DND-41 (cell line): ENCODE data around the gene TGOLN2.
"Not testable (repeated sequence)": the region's sequence is repeated elsewhere in the genome, so short reads cannot be mapped to it uniquely, and the experiment has no call there.

Experiments
- ATAC-seq: fragments of 200-7000 bp; cut with Tn5 transposase; 3 replicates; pipeline ENCODE4 v1.9.1; 2021; ENCODE audit warnings: low read depth; ENCODE audit not compliant: insufficient read depth
- DNase-seq: peaks from one replicate; pipeline ENCODE4 v3.0.0-alpha.2; 2020
- H2AFZ ChIP-seq: 2 replicates; pipeline ENCODE4 v1.6.0; 2012; ENCODE audit warnings: low read depth, low read length
- H3K27ac ChIP-seq: 2 replicates; pipeline ENCODE4 v1.5.1; 2012; ENCODE audit warnings: low read length, inconsistent platforms
- H3K27me3 ChIP-seq: fragments of 200-600 bp; sonication (generic); 2 replicates; pipeline ENCODE4 v1.6.0; 2012; ENCODE audit warnings: low read length, mild to moderate bottlenecking, inconsistent platforms; ENCODE audit not compliant: insufficient read depth, poor library complexity
- H3K36me3 ChIP-seq: 2 replicates; pipeline ENCODE4 v1.5.1; 2012; ENCODE audit warnings: low read length, inconsistent platforms; ENCODE audit not compliant: insufficient read depth
- H3K4me1 ChIP-seq: 2 replicates; pipeline ENCODE4 v1.5.1; 2012; ENCODE audit warnings: mild to moderate bottlenecking, low read length; ENCODE audit not compliant: insufficient read depth
- H3K4me2 ChIP-seq: 2 replicates; pipeline ENCODE4 v1.6.0; 2012; ENCODE audit warnings: mild to moderate bottlenecking, moderate library complexity, low read length, inconsistent platforms; ENCODE audit not compliant: insufficient read depth
- H3K4me3 ChIP-seq, 2 experiments: fragments of 200-600 bp in 1 of 2; shearing (Covaris generic) in 1 of 2; 2 replicates each; pipeline ENCODE4 v1.5.1; 2012 to 2016; ENCODE audit warnings: inconsistent platforms in 2 of 2, low read length in 2 of 2, mild to moderate bottlenecking in 2 of 2, low read depth in 1 of 2, moderate library complexity in 1 of 2
- H3K79me2 ChIP-seq: 2 replicates; pipeline ENCODE4 v1.6.0; 2012; ENCODE audit warnings: low read length, inconsistent platforms; ENCODE audit not compliant: insufficient read depth
- H3K9ac ChIP-seq: 2 replicates; pipeline ENCODE4 v1.6.0; 2012; ENCODE audit warnings: low read depth, mild to moderate bottlenecking, inconsistent platforms, low read length, moderate library complexity
- H3K9me3 ChIP-seq: 2 replicates; pipeline ENCODE4 v1.5.1; 2012; ENCODE audit warnings: low read length, moderate library complexity, mild to moderate bottlenecking, inconsistent platforms; ENCODE audit not compliant: insufficient read depth, severe bottlenecking
- H4K20me1 ChIP-seq: 2 replicates; pipeline ENCODE4 v1.6.0; 2012; ENCODE audit warnings: low read length; ENCODE audit not compliant: insufficient read depth
- CTCF ChIP-seq: IDR thresholded peaks from 2 replicates; pipeline ENCODE4 v1.5.1; 2012; ENCODE audit warnings: borderline replicate concordance, low read length, moderate library complexity, mild to moderate bottlenecking; ENCODE audit not compliant: poor library complexity, severe bottlenecking; ENCODE audit errors: extremely low read depth
- EZH2 ChIP-seq: IDR thresholded peaks from 3 replicates; pipeline ENCODE4 v1.6.1; 2012; ENCODE audit warnings: borderline replicate concordance, low read depth, mild to moderate bottlenecking, moderate library complexity, low read length, inconsistent platforms; ENCODE audit not compliant: severe bottlenecking

TGOLN2 gene

GRCh38 chr2:85319796-85320195, 8.0 kb downstream of the TGOLN2 start:
- Histone ChIP-seq H3K4me2 (no peak overlapping the region; the same call in 1 of the 2 replicates), H3K4me1 (peaks cover 49% of the 10 kb centered on the region), H3K27ac (no peak overlapping the region), H2AFZ (no peak overlapping the region), H3K27me3 (no peaks in the 10 kb centered on the region), H3K9me3 (no peaks in the 10 kb centered on the region), H3K79me2 (peaks cover 74% of the 10 kb centered on the region), H3K9ac (no peak overlapping the region), H3K36me3 (peaks cover 94% of the 10 kb centered on the region), H3K4me3 (no peak overlapping the region), H4K20me1 (peaks cover 73% of the 10 kb centered on the region)
- no peak for ATAC-seq
- no peak for DNase-seq
- TF ChIP-seq CTCF: no peak
- TF ChIP-seq EZH2: no peak

GRCh38 chr2:85318222-85319074, 9.3 kb downstream of the TGOLN2 start:
- Histone ChIP-seq H3K36me3 (peaks cover 94% of the 10 kb centered on the region), H3K79me2 (peaks cover 60% of the 10 kb centered on the region)

GRCh38 chr2:85315921-85316320, 11.9 kb downstream of the TGOLN2 start:
- peaks cover 70% of the 10 kb centered on the region for H3K36me3 ChIP-seq
- peaks cover 15% of the 10 kb centered on the region for H3K4me1 ChIP-seq
- H3K27me3 ChIP-seq, H3K4me3 ChIP-seq, H3K9ac ChIP-seq, H2AFZ ChIP-seq, H3K9me3 ChIP-seq, DNase-seq, H3K27ac ChIP-seq, H3K4me2 ChIP-seq: not testable (repeated sequence)
- peak; percentile 5; the same call in 1 of the 3 replicates for ATAC-seq
- H3K79me2 ChIP-seq: peaks cover 35% of the 10 kb centered on the region
- peaks cover 42% of the 10 kb centered on the region for H4K20me1 ChIP-seq

More at GRCh38 chr2:85318222-85319074, 9.3 kb downstream of the TGOLN2 start:
- Histone ChIP-seq H2AFZ (no peak overlapping the region), H3K27ac (no peak overlapping the region), H3K4me2 (no peak overlapping the region), H3K4me1 (peaks cover 35% of the 10 kb centered on the region), H3K4me3 (no peak overlapping the region), H3K9ac (no peak overlapping the region), H4K20me1 (peaks cover 65% of the 10 kb centered on the region), H3K27me3 (no peaks in the 10 kb centered on the region), H3K9me3 (no peaks in the 10 kb centered on the region)
- no peak for TF ChIP-seq CTCF
- TF ChIP-seq EZH2: no peak
- ATAC-seq (no peak), DNase-seq (no peak)

- no peak overlapping the region for H2AFZ ChIP-seq
- TF ChIP-seq EZH2 (no peak), CTCF (no peak)
- H3K9me3 ChIP-seq: no peaks in the 10 kb centered on the region
- no peak overlapping the region for H3K4me3 ChIP-seq
- H3K27ac ChIP-seq: no peak overlapping the region
- peaks cover 24% of the 10 kb centered on the region for H3K79me2 ChIP-seq
- no peak for DNase-seq
- H3K4me1 ChIP-seq: peaks cover 6% of the 10 kb centered on the region
- ATAC-seq: no peak
- no peak overlapping the region for H3K4me2 ChIP-seq
- H3K36me3 ChIP-seq: peaks cover 60% of the 10 kb centered on the region
- H3K27me3 ChIP-seq: no peaks in the 10 kb centered on the region
- no peak overlapping the region for H3K9ac ChIP-seq
- H4K20me1 ChIP-seq: peaks cover 32% of the 10 kb centered on the region
Observed at GRCh38 chr2:85314884-85315242, 12.9 kb downstream of the TGOLN2 start.
